Measurements from ENCODE around the gene F11R.
"Not testable (repeated sequence)": the region's sequence is repeated elsewhere in the genome, so short reads cannot be mapped to it uniquely, and the experiment has no call there.

Gene F11R

DNA sequence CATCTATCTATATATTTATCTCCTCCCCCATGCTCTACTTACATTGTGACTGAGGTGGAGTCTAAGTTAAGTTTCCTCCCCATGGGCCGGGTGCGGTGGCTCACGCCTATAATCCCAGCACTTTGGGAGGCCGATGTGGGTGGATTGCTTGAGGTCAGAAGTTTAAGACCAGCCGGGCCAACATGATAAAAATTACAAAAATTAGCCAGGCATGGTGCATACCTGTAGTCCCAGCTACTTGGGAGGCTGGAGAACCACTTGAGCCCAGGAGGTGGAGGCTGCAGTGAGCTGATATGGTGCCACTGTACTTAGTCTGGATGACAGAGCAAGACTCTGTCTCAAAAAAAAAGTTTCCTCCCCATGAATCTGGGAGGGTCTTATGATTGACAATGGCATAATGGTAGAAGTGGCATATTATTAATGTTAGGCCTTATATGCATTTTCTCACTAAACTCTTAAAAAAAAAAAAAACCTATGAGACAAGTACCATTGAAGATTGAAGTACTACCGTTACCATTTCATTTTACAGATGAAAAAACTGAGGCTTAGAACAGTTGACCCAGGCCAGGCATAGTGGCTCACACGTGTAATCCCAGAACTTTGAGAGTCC lies 11.2 kb downstream of the F11R start:
- DNase-seq = no peak

DNA sequence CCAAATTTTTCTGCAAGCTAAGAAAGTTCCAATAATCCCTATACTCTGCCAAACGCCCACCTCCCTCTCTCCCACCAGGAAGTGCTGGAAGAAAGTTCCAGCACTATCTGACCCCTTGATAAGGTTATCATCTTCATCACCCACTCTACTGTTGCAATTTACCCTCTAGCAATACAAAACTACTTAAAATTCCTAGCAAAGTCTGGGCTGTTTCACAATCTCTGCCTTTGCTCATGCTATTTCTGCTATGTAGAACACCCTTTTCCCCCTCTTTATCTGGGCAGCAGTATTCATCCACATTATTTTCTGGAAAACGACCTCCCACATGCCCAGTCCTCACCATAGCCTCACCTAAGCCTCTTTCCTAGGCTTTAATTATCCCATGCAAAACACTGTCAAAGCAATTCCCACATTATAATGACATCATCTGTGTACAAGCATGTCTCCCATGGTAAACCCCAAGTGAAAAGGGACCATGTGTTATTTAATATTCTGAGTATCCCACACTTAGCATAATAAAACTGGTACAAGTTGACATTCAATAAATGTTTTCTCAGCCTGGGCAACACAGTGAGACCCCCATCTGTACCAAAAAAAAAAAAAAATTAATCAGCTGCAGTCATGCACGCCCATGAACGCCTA lies 12.0 kb downstream of the F11R start:
- no peak for DNase-seq

DNA sequence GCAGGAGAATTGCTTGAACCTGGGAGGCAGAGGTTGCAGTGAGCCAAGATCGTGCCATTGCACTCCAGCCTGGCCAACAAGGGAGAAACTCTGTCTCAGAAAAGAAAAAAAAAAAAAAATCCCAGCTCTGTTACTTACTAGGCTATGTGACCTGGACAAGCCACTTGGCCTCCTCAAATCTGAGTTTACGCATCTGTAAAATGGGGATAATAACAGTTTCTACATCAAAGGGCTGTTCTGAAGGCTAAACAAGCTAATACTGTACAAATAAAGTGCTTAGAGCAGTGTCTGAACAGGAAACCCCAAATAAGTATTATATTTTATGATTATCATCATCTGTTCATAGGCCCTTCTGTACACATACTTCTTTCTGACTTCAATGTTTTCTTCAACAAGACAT lies 13.6 kb downstream of the F11R start:
- no peak for DNase-seq

DNA sequence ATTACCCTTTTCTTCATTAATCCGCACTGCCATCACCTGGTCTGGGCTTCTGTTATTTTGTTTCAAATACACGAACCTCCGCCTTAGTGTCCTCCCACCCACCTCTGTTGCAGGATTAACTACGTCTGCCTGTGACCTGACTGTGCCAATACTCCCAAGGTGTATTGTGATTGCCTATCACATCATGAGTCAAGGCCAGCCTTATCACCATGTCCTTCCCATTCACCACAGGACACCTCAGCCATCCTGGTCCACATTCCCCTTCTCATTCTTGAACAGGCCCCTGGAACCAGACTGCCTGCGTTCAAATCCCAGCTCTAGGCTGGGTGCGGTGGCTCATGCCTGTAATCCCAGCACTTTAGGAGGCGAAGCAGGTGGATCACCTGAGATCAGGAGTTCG lies 14.4 kb downstream of the F11R start:
- DNase-seq = no peak

DNA sequence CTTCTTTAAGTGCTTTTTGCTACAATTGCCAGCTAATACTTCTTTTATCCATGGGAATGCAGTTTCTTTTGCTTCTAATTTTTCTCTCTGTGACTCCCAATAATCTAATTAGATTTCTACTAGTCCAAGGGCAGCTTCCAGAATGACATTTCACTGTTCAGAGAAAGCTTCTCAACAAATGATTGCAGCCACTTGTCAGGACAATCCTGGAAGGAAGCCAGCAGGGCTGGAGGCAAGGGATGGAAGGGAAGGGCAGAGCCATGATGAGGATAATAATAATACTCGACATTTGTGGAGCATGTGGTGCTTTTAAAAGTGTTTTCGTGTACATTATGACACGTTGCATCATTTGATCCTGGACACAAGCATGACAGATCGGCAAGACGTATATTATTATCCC lies 19.4 kb downstream of the F11R start:
- DNase-seq = no peak

DNA sequence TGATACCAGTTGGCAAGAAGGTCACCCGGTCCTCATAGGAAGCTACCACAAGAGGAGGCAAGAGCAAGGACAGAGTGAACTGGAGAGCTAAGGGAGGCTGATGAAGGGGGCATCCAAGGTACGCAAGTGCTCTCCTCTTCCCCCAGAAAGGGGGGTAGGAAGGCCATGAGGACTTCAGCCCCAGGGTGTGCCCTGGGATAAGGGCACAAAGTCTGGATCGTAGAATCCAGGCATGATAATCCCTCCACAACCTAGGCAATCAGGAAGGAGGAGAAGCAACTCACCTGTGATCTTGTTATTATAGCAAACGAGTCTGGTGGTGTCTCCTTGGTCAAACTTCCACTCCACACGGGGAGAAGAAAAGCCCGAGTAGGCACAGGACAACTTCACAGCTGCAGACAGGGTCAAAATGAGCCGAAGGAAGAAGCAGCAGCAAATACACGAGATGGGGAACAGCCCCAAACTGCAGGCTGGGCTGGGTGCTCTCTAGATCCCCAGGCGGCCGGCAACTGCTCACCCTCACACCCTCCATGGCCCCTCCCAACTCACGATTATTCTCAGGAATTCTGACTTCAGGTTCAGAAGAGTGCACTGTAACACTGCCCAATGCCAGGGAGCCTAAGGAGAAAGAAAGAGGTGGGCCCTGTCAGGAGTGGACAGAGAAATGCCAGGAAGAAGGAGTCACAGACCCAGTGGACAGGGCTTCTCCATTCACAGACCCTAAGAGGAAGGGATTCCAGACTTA lies 20.0 kb downstream of the F11R start:
- DNase-seq = no peak

DNA sequence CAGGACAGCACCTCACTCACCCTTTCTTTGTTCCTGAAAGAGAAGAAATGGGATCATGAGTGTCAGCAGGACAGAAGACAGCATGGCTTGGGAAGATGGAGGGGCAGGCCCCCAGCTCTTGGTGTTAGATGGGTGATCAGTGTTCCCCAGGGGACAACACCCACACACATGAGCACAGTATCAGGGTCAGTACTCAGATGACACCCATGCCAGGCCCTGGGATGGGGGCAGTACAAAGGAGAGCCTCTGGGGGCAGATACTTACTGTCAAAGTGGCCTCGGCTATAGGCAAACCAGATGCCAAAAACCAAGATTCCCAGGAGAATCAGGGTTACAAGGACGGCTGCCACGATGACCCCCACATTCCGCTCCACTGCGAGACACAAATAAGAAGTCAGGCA lies 21.6 kb downstream of the F11R start:
- DNase-seq = no peak

DNA sequence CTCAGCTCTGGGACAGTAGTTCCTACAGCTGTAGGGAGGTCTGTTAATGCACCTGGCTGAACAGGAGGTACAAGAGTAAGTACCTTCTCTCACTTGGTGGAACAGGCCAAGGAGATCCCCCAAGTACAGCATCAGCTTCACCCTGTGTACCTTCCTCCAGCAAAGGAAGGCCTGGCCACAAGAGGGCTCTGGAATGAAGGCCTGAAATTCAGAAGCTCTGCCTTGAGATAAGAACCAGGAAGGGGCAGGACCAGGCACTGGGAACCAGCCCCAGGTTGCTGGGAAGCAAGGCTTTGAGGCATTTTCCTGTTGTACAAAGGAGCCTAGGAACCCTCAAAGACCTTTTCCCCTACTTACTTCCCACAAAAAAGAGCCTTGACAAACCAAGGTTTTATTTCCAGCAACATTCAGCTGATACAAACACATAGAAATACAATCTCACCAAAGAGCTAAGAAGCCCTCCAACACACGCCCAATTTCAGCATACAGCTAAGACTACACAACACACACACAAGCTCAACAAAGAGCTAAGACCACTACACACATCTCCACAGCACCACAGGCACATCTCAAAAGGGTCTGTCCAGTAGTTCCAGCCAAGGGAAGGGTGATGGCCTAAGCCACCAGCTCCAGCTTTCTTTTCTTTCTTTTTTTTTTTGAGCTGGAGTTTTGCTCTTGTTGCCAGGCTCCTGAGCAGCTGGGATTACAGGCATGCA lies 23.5 kb downstream of the F11R start:
- no peak for DNase-seq

DNA sequence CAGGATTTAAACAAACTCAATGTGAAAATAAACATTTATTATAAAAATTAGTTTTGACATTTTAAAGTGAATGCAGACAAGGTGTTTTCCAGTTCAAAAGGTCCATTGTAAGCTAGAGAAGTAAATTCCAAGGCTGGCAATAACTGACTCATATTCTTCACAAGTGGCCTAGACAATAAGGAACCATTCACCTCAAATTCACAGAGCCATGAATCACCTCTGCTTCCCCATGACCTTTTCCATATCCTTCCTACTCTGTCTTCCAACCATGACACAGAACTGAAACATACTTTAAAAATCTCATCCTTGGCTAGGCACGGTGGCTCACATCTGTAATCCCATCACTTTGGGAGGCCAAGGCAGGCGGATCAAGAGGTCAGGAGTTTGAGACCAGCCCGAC lies 24.8 kb downstream of the F11R start:
- DNase-seq = no peak

DNA sequence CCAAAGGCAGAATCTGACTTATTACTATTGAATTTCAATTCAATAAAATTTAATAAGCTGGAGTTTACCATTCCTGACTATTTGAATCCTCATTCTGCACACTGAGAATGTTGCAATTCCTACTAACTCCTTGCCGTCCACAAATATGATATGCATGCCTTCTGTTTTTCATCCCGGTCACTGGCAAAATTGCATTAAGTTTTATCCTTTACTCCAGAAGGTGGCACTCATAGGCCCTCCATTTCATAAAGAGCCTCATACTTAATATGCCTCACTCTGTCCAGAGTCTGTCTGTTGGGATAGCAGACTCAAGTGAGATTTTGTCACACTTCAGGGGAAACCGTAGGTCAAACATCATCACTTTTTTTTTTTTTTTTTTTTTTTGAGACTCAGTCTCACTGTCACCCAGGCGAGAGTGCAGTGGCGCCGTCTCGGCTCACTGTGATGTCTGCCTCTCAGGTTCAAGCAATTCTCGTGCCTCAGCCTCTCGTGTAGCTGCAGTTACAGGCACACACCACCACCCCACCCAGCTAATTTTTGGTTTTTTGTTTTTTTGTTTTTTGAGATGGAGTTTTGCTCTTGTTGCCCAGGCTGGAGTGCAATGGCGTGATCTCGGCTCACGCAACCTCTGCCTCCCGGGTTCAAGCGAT lies 27.3 kb downstream of the F11R start:
- no peak for DNase-seq

DNA sequence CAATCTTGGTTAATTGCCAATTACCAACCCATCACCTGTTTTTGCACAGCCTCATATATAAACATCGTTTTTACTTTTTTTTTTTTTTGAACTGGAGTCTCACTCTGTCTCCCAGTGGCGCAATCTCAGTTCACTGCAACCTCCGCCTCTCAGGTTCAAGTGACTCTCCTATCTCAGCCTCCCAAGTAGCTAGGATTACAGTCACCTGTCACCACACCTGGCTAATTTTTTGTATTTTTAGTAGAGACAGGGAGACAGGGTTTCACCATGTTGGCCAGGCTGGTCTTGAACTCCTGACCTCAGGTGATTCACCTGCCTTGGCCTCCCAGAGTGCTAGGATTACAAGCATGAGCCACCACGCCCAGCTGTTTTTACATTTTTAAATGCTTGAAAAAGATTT lies 28.9 kb downstream of the F11R start:
- not testable (repeated sequence) for DNase-seq

DNA sequence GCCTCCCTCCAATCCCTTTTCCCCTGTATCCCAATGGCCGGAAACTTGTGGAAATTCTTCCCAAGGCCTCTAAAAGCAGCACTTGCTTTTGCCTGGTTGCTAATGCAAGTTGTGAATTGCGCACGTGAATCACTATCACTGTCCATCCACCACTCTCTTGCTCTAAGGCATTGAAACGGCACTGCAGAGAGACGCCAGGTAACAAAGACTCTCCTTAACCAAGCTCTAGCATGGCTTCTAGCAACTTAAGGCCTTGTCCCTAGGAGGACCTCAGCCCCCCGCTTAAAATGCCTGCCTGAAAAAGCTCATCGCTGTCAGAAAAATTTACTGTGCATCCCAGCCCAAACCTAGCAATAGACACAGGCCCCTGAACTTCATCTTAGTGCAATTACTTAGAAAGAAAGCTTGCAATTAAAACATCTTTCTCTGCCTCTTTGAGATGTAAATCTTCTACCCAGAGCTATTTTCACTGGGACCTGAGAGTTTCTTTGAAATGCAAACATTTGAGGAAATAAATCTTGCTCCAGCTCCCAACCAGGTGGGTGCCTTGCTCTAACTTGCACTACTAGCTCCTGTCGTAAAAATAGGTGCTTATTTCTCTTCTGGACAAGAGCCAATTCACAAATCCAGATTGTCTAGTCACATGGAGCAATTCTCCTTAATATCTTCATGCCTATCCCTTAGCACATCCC lies 33.4 kb downstream of the F11R start:
- no peak for DNase-seq

DNA sequence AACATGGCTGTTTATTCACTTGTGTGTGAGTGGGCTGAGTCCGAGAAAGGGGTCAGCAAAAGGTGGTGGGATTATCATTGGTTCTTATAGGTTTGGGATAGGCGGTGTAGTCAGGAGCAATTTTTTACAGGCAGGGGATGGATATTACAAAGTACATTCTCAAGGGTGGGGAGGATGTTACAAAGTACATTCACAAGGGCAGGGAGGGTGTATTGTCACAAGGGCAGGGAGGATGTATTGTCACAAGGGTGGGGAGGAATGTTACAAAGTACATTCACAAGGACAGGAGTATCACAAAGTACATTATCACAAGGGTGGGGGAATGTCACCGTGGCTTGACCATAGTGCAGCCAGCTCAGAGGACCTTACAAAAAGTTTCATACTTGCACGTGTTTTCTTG lies 35.2 kb downstream of the F11R start:
- DNase-seq = no peak

DNA sequence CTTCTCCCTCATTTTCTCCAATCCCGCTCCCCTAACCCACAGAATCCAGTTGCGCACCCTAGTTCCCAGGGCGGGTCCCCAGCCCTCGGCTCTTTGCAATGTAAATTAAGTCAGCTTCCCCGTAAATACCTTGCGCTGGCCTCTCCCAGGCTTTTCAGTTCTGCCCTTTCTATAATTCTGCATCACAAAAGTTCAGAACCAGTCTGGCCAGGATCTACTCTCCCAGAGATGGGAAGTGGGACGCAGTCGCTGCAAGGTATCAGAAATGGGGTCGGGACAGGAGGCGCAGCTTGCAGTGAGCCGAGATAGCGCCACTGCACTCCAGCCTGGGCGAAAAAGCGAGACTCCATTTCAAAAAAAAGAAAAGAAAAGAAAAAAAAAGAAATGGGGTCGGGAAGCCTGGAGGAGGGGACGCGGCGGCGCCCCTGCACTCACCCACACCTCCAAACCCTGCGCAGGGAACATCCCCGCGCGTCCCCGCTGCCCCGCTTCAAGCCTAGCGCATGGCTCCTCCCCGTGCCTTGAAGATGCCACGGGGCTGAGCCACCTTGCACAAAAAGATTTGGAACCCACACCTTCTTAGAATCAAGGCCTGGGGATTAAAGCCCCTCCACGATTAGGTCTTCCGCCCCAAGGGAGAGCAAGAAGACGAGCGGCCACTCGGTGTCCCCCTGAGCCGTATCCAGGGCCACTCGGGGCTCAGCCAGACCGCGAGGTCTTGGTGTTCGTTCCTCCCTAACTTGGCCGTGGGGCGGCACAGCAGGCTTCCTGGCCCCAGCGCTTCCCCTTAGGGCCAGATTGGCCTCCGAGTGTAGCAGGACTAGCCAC lies 39.2 kb downstream of the F11R start:
- DNase-seq = no peak

DNA sequence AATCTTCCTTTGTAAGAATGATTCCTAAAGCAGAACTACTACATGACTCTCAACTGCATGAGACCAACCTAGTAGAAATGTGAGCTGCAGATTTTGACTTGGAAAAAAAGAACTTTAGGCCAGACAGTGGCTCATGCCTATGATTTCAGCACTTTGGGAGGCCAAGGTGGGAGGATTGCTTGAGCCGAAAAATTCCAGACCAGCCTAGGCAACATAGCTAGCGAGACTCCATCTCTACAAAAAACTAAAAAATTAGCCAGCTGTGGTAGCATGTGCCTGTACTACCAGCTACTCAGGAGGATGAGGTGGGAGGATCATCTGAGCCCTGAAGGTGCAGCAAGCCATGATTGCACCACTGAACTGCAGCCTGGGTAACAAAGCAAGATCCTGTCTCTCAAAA lies 41.7 kb downstream of the F11R start:
- no peak for DNase-seq

DNA sequence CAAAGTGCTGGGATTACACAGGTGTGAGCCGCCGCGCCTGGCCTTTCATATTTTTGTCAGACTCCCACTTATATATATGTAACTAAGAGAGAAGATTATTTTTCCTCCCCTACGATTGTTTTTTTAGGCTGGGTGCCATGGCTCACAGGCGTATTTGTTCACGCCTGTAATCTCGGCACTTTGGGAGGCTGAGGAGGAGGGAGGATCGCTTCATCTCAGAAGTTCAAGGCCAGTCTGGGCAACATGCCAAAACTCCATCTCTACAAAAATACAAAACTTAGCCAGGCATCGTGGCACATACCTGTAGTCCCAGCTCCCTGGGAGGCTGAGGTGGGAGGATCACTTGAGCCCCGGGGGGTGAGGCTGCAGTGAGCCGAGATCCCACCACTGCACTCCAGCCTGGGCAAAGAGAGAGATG lies 42.4 kb downstream of the F11R start:
- DNase-seq = no peak

DNA sequence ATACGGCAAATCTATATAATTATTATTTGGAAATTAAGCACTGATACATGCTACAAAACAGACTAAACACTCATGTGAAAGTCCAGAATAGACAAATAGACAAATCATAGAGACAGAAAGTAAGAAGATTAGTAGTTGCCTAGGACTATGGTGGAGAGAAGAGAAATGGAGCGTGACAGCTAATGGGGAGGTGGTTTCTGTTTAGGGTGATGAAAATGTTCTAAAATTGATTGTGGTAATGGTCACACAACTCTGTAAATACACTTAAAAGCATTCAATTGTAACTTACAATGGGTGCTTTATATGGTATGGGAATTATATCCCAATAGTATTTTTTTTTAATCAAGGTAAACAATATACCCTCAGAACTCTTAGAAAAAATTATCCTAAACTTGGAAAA lies 45.9 kb downstream of the F11R start:
- no peak for DNase-seq

DNA sequence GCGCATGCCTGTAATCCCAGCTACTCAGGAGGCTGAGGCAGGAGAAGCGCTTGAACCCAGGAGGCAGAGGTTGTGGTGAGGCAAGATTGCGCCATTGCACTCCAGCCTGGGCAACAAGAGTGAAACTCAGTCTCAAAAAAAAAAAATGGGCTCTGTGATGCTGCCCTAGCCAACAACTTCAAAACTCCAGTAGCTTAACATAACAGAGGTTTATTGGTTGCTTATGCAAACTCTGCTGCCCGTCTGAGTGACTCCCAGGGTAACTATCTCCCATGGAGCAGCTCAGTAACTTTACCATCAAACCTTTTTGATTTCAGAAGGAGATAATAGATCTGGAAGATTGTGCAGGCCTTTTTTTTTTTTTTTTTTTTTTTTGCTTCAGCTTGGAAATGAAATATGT lies 47.5 kb downstream of the F11R start:
- DNase-seq = no peak

DNA sequence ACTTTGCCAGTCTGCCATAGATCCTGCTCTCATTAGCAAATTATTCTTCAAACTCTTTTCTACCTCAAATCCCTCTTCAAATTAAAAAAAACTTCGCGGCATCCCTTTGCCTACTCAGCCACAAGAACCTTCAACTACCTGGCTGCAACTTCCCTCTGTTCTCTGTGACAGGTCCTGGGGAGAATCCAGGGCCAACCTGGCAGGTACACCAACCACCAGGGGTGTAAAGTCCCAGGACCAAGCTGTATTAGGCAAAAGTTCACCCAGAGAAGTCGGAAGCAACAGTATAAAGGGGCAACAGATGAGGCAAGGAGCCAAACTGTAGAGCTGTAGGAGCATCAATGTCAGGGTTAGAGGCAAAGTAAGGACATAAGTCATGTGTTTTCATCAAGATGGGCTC lies 48.0 kb downstream of the F11R start:
- no peak for DNase-seq

DNA sequence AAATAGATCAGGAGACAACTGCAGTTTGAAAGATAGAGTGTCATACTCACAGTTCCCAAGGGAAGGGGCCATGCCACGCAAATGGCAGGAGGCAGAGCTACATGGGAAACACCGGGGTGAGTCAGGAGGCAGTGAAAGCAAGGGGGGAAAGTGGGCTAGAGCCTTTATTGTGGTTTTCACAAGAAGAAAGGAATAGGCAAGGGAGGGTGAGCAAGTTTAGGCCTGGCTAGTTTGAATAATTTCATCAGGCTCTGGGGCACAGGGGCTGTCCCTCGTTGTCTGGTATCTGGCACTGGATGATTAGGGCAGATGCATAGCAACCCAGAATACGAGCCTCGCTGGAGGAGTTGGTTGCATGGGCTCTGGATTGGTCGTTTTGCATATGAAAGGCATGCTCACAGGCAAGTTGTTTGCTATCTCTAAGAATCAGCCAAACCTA lies 49.3 kb downstream of the F11R start:
- DNase-seq = no peak

DNA sequence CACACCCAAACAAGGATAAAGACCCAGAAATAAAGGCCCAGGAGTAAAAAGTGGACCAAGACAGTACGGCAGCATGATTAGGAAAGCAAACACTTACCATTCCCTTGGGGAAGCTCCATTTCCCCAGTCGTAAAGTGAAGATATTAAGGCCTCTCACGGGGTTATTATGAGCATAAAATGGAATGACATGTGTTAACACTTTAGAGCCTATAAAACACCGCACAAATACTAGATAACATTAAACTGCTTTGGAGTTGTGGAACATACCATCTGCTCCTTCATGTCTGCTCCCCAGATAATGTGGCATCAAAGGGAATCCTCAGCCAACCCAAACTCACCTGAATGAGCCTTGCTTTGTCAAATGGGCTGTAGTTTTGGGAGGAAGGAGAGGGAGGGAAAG lies 57.4 kb downstream of the F11R start:
- DNase-seq = no peak

DNA sequence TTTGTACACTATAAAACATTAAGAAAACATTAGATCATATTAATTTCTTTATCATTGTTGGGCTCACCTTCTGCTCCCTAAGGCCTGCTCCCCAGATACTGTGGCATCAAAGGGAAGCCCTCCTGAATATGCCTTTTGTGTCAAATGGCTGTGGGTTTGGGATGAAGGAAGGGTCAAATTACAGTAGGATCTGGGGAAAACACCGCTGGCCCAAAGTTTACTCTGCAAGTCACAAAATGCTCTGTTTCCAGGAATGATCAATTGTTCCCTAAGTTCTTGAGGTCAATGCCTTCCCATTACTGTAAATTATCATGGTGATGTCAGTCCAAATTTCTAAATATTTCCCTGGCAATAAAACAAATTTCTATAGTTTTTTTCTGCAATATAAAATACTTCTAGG lies 59.5 kb downstream of the F11R start:
- DNase-seq = no peak

Measured in NCI-H2081 treated with DMSO at 0.1 percent for 48 hours (cell line).